Peyer's patch (tissue), 4 donors: ENCODE data around the gene GSTT2. TPM values are rescaled to one million over a fixed set of nuclear protein-coding genes. Genes with fewer than 3 reads are reported as not detected.
"Not testable (repeated sequence)": the region's sequence is repeated elsewhere in the genome, so short reads cannot be mapped to it uniquely, and the experiment has no call there.

Experiments
- DNase-seq, 3 donors: peaks; one replicate each; pipeline ENCODE4 v3.0.0-alpha.2; 2017 to 2019
- H3K27ac ChIP-seq, 4 donors: fragments of 200-600 bp; sonication (generic); one replicate each; pipeline ENCODE4 v1.5.1; 2016 to 2019
- H3K27me3 ChIP-seq, 2 donors: fragments of 200-600 bp; sonication (generic); one replicate each; pipeline ENCODE4 v1.5.1; 2019
- H3K36me3 ChIP-seq, 3 donors: fragments of 200-600 bp; sonication (generic); one replicate each; pipeline ENCODE4 v1.5.1; 2016 to 2019
- H3K4me1 ChIP-seq, 4 donors: fragments of 200-600 bp; sonication (generic); one replicate each; pipeline ENCODE4 v1.5.1; 2016 to 2019
- H3K4me3 ChIP-seq, 4 donors: fragments of 200-600 bp; sonication (generic); 1 replicate in 3 of 4; 2 replicates in 1 of 4; pipeline ENCODE4 v1.5.1; 2016 to 2019; ENCODE audit warnings: mild to moderate bottlenecking in 1 of 4
- H3K9me3 ChIP-seq, 4 donors: fragments of 200-600 bp; sonication (generic); one replicate each; pipeline ENCODE4 v1.5.1; 2016 to 2019; ENCODE audit warnings: mild to moderate bottlenecking in 1 of 4
- CTCF ChIP-seq, 6 experiments: fragments of 450-650 bp in 4 of 6; fragments of 200-600 bp in 2 of 6; sonication (generic) in 1 of 6; IDR thresholded peaks; one replicate each; pipeline ENCODE4 v1.5.1; 2017 to 2019; ENCODE audit warnings: antibody characterized with exemption in 6 of 6, mild to moderate bottlenecking in 3 of 6, moderate library complexity in 1 of 6
- POLR2A ChIP-seq, 2 donors: fragments of 450-650 bp; IDR thresholded peaks; one replicate each; pipeline ENCODE4 v1.5.1; 2017; ENCODE audit warnings: antibody characterized with exemption in 2 of 2, mild to moderate bottlenecking in 2 of 2, moderate library complexity in 2 of 2
- total RNA-seq, 4 donors: library from RNA; depleted of rRNA; stranded (reverse); fragments of >200 nt; gene quantifications; one replicate each; pipeline ENCODE4 v1.1.0, GENCODE V29; 2016

GSTT2 gene
- total RNA-seq, 4 donors from 2014 or later, result not detected

GRCh38 chr22:23974836-23975352, 5.0 kb upstream of the GSTT2 start:
- H3K4me1 ChIP-seq, H3K9me3 ChIP-seq, H3K27ac ChIP-seq, H3K27me3 ChIP-seq, H3K4me3 ChIP-seq: not testable (repeated sequence)
- H3K36me3 ChIP-seq, result peaks cover 0 to 21% (median 0%) of the 10 kb centered on the region in 3 donors
- peak in 1 of 3 donors; percentile 44 for DNase-seq

- DNase-seq, H3K4me1 ChIP-seq, H3K9me3 ChIP-seq, H3K36me3 ChIP-seq, H3K4me3 ChIP-seq, H3K27me3 ChIP-seq, H3K27ac ChIP-seq: not testable (repeated sequence)
Measured at GRCh38 chr22:23977304-23977703, 2.6 kb upstream of the GSTT2 start.

GRCh38 chr22:23980567-23980966, 633 bp downstream of the GSTT2 start:
- not testable (repeated sequence) for H3K4me3 ChIP-seq, H3K4me1 ChIP-seq, DNase-seq, H3K27ac ChIP-seq, H3K27me3 ChIP-seq, H3K9me3 ChIP-seq, H3K36me3 ChIP-seq

- H3K4me1 ChIP-seq, result no peaks in the 10 kb centered on the region
- TF ChIP-seq CTCF (IDR thresholded peaks at IDR 0.05) (peak in 2 of 6 experiments; percentile 26 to 33), POLR2A (IDR thresholded peaks at IDR 0.05) (no peak)
- H3K27me3 ChIP-seq, result no peaks in the 10 kb centered on the region
- H3K4me3 ChIP-seq, result no peak overlapping the region
- no peak overlapping the region for H3K27ac ChIP-seq
- no peaks in the 10 kb centered on the region for H3K9me3 ChIP-seq
- no peaks in the 10 kb centered on the region for H3K36me3 ChIP-seq
- DNase-seq, result peak in 1 of 3 donors; percentile 52
Measured at GRCh38 chr22:23984430-23984829, 4.5 kb downstream of the GSTT2 start.

- DNase-seq, H3K36me3 ChIP-seq, H3K27ac ChIP-seq, H3K4me1 ChIP-seq, H3K4me3 ChIP-seq, H3K27me3 ChIP-seq, H3K9me3 ChIP-seq: not testable (repeated sequence)
Measured at GRCh38 chr22:23986089-23986488, 6.2 kb downstream of the GSTT2 start.

- not testable (repeated sequence) for H3K36me3 ChIP-seq, DNase-seq, H3K9me3 ChIP-seq, H3K27me3 ChIP-seq, H3K4me3 ChIP-seq, H3K27ac ChIP-seq, H3K4me1 ChIP-seq
Measured at GRCh38 chr22:23986538-23987178, 6.7 kb downstream of the GSTT2 start.

- not testable (repeated sequence) for DNase-seq, H3K4me1 ChIP-seq, H3K27ac ChIP-seq, H3K36me3 ChIP-seq, H3K4me3 ChIP-seq, H3K27me3 ChIP-seq, H3K9me3 ChIP-seq
Measured at GRCh38 chr22:23989583-23990244, 9.8 kb downstream of the GSTT2 start.

GRCh38 chr22:23993080-23993479, 13.1 kb downstream of the GSTT2 start:
- DNase-seq, H3K27ac ChIP-seq, H3K36me3 ChIP-seq, H3K9me3 ChIP-seq, H3K4me1 ChIP-seq, H3K4me3 ChIP-seq, H3K27me3 ChIP-seq: not testable (repeated sequence)

GRCh38 chr22:23993581-23994177, 13.7 kb downstream of the GSTT2 start:
- not testable (repeated sequence) for H3K27me3 ChIP-seq, H3K36me3 ChIP-seq, H3K4me1 ChIP-seq, H3K27ac ChIP-seq, DNase-seq, H3K9me3 ChIP-seq, H3K4me3 ChIP-seq

GRCh38 chr22:23997092-23997491, 17.2 kb downstream of the GSTT2 start:
- no peaks in the 10 kb centered on the region for H3K36me3 ChIP-seq
- no peaks in the 10 kb centered on the region for H3K9me3 ChIP-seq
- TF ChIP-seq CTCF (IDR thresholded peaks at IDR 0.05) (no peak), POLR2A (IDR thresholded peaks at IDR 0.05) (no peak)
- no peak overlapping the region for H3K4me3 ChIP-seq
- H3K27ac ChIP-seq, result no peak overlapping the region
- H3K27me3 ChIP-seq, result no peaks in the 10 kb centered on the region
- DNase-seq, result no peak
- no peaks in the 10 kb centered on the region for H3K4me1 ChIP-seq

- H3K9me3 ChIP-seq, H3K4me3 ChIP-seq, H3K4me1 ChIP-seq, H3K36me3 ChIP-seq, DNase-seq, H3K27me3 ChIP-seq, H3K27ac ChIP-seq: not testable (repeated sequence)
Measured at GRCh38 chr22:23999779-24000178, 19.8 kb downstream of the GSTT2 start.
